Karpas-422 (cell line): ENCODE data around the gene CDH5. TPM values are rescaled to one million over a fixed set of nuclear protein-coding genes. Genes with fewer than 3 reads are reported as not detected.

Source experiments
- DNase-seq: peaks from one replicate; pipeline ENCODE4 v3.0.0-alpha.2; 2015
- H2AFZ ChIP-seq: fragments of 200-600 bp; sonication (generic); 2 replicates; pipeline ENCODE4 v1.6.1; 2014; ENCODE audit warnings: antibody characterized with exemption, low read length, mixed read lengths
- H3K27ac ChIP-seq: fragments of 200-600 bp; sonication (generic); 2 replicates; pipeline ENCODE4 v1.5.1; 2014; ENCODE audit warnings: mild to moderate bottlenecking, low read length, moderate library complexity
- H3K27me3 ChIP-seq: fragments of 200-600 bp; sonication (generic); 2 replicates; pipeline ENCODE4 v1.6.1; 2014; ENCODE audit warnings: low read length, mixed read lengths
- H3K36me3 ChIP-seq: fragments of 200-600 bp; sonication (generic); 2 replicates; pipeline ENCODE4 v1.6.1; 2014; ENCODE audit warnings: low read length, mixed read lengths; ENCODE audit not compliant: insufficient read depth
- H3K4me1 ChIP-seq: fragments of 200-600 bp; sonication (generic); 2 replicates; pipeline ENCODE4 v1.6.1; 2014; ENCODE audit warnings: mild to moderate bottlenecking, low read length, mixed read lengths
- H3K4me2 ChIP-seq: fragments of 200-600 bp; sonication (generic); 2 replicates; pipeline ENCODE4 v1.6.1; 2014; ENCODE audit warnings: low read length, low read depth, mild to moderate bottlenecking; ENCODE audit not compliant: poor library complexity, severe bottlenecking
- H3K4me3 ChIP-seq: fragments of 200-600 bp; sonication (generic); 2 replicates; pipeline ENCODE4 v1.5.1; 2014; ENCODE audit warnings: mild to moderate bottlenecking, antibody characterized with exemption, low read length, mixed read lengths
- H3K79me2 ChIP-seq: fragments of 200-600 bp; sonication (generic); 2 replicates; pipeline ENCODE4 v1.6.1; 2014; ENCODE audit warnings: mild to moderate bottlenecking, low read length, mixed read lengths
- H3K9ac ChIP-seq: fragments of 200-600 bp; sonication (generic); 2 replicates; pipeline ENCODE4 v1.6.0; 2014; ENCODE audit warnings: low read length
- H3K9me2 ChIP-seq: fragments of 200-600 bp; sonication (generic), shearing (Covaris generic); replicated peaks from 2 replicates; pipeline ENCODE4 v1.6.0; 2014; ENCODE audit warnings: mild to moderate bottlenecking, low read length, moderate library complexity; ENCODE audit not compliant: insufficient read depth
- H3K9me3 ChIP-seq: fragments of 300-700, 200-600 bp; sonication (generic); 2 replicates; pipeline ENCODE4 v1.6.1; 2014; ENCODE audit warnings: low read length, mixed read lengths
- H4K20me1 ChIP-seq: fragments of 200-600 bp; sonication (generic); 2 replicates; pipeline ENCODE4 v1.6.1; 2014; ENCODE audit warnings: mild to moderate bottlenecking, antibody characterized with exemption, low read length, low read depth; ENCODE audit not compliant: insufficient read depth
- total RNA-seq: library from RNA; depleted of rRNA; stranded (reverse); fragments of >200 nt; shearing (Covaris generic); gene quantifications from 2 replicates; pipeline ENCODE4 v1.2.3, GENCODE V29; 2014; ENCODE audit warnings: low replicate concordance

The CDH5 gene
- total RNA-seq, 1 experiment from 2014 or later = not detected

DNA sequence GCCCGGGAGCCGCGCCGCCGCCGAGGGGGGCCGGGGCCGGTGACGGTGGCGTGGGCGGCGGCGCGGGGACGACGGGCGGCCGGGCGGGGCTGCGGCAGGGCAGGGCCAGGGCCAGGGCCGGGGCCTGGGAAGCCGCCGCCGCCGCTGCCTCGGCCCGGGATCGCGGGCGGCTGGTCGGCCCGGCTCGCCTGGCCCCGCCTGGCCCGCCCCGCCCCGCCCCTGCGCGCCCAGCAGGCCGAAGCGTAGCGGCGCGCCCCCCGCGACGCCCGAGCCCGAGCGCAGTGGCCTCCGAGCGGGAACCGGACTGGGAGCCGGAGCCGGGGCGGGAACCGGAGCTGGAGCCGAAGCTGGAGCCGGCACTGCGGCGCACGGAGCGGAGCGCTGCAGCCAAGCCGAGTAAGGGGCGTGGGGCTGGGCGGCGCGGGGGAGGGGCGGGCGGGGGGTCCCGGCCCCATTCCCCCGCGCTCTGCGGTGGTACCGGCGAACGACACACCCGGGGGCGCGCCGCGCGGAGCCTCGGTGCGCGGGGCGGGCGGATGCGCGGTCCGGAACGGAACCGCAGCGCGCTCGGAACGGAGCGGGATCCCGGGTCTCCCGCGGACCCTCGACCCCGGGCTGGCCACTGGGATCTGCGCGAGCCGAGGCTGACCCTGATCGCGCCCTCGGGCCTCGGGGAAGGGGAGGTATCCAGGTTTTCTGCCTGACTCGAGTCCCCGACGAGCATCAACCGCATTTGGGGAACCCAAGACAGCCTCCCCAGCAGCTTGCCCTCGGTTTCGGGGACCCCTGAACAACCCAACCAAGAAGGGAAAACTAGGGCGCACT, 60.8 kb downstream of the CDH5 start, which contains the start of gene BEAN1:
Gene BEAN1 (plus strand): TSS at position 260 of the 825 bp plus-strand sequence. CDS start 10,382 bp downstream, outside the sequence.
- Histone ChIP-seq H3K9ac (no peak within 1 kb of the TSS), H3K79me2 (no peaks in the 10 kb centered on the region), H3K9me3 (no peaks in the 10 kb centered on the region), H3K9me2 (no peaks in the 10 kb centered on the region), H3K36me3 (no peaks in the 10 kb centered on the region), H3K27ac (no peak within 1 kb of the TSS), H3K4me3 (no peak within 1 kb of the TSS), H3K27me3 (no peaks in the 10 kb centered on the region), H3K4me2 (no peak within 1 kb of the TSS), H3K4me1 (no peaks in the 10 kb centered on the region), H4K20me1 (no peaks in the 10 kb centered on the region), H2AFZ (no peak within 1 kb of the TSS)
- DNase-seq = no peak

DNA sequence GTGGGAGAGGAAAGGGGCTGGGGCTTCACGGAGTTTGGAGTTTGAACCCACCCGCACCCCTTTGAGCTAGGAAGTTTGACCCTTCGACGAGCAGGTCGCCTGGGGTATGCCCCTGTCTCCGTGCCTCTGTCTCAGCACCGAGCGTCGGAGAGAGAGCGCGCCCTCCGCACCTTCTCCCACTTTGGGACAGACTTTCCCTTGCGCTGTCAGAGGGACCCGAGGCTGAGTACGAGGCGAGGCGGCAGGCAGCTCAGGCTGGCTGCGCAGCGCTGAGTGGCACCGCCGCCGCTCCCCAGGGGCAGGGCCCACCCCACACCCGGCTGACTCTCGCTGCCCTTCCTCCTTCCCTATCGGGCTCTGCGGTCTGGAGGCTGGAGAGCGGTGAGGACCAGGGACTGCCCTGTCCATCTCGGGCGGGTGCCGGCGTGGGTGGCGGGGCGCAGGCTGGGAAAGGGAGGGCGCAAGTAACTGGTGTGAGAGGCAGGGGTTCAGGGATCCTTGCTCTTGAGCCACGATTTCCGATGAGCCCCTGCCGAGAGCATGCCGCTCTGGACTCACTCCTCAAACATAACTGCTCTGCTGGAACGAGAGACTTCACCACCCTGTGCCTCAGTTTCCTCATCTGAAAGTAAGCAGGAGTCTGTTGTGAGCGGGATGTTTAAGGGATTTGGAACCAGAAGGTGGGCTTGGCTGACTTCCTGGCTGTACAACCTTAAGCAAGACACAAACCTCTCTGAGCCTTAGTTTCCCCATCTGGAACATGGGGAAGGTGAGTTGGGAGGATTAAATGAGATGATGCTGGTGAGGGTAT, 61.6 kb downstream of the CDH5 start:
- Histone ChIP-seq H4K20me1 (no peaks in the 10 kb centered on the region), H3K36me3 (no peaks in the 10 kb centered on the region), H3K4me1 (no peaks in the 10 kb centered on the region), H3K9me2 (no peaks in the 10 kb centered on the region), H3K4me2 (no peak overlapping the region), H3K27me3 (no peaks in the 10 kb centered on the region), H3K9ac (no peak overlapping the region), H2AFZ (no peak overlapping the region), H3K4me3 (no peak overlapping the region), H3K27ac (no peak overlapping the region), H3K79me2 (no peaks in the 10 kb centered on the region), H3K9me3 (no peaks in the 10 kb centered on the region)
- DNase-seq = no peak

DNA sequence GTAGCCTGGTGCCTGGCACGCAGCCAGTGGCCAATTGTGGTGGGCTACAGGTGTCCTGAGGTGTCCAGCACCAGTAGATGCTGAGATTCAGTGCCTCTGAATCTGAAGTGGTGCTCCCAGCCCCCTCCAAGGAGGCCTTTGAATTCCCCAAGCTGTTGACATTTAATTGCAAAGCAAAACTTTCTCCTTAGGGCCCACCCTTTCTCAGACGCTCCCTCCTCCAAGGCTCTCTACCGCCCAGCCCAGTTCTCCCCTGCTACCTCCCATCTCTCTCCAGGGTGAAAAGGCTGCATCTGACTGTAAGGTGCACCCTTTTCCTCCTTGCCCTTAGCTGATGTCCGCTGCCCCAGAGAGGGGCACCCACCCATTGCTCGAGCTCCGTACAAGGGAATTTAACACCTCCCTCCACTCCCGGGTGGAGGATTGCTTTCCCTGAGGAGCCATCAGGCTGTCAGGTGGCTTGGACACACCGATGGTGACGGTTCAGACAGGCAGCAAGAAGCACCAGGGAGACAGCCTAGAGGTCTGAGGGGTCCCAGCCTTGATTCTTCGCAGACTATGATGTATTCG, 62.3 kb downstream of the CDH5 start:
- Histone ChIP-seq H3K9me3 (no peaks in the 10 kb centered on the region), H3K27ac (no peak overlapping the region), H3K36me3 (no peaks in the 10 kb centered on the region), H3K79me2 (no peaks in the 10 kb centered on the region), H4K20me1 (no peaks in the 10 kb centered on the region), H2AFZ (no peak overlapping the region), H3K9ac (no peak overlapping the region), H3K4me3 (no peak overlapping the region), H3K9me2 (no peaks in the 10 kb centered on the region), H3K27me3 (no peaks in the 10 kb centered on the region), H3K4me1 (no peaks in the 10 kb centered on the region), H3K4me2 (no peak overlapping the region)
- no peak for DNase-seq

DNA sequence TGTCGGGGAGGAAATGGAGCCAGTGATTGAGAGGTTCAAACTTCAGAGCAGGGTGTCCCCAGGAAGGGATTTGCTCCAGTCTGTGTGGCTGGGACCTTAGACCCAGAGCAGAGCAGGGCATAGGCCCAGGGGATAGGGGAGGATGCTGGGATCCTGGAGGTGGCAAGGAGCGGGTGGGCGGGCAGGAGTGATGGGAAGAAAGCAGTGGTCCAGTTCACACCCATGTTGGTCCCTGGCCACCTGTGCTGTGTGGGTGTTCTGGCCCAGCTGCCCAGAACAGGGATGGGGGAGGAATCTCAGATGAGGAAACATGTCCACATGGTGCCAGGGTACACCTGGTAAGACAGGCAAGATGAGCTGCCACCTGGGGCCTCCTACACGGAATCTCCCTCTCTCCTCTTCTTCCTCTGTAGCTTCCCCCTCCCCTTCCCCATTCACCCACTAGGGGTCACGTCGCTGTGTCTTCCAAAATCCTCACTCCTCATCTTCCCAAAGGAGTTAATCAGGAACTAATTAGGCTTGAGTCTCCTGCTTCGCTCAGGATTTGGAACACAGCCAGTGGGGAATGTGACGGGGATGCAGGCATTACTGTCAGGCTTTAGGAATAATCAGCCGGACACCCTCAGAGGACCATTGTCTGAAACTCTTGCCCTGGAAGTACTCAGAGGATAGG, 62.9 kb downstream of the CDH5 start:
- DNase-seq = no peak
- Histone ChIP-seq H3K4me3 (no peak overlapping the region), H4K20me1 (no peaks in the 10 kb centered on the region), H3K9me2 (no peaks in the 10 kb centered on the region), H3K4me1 (no peaks in the 10 kb centered on the region), H3K27ac (no peak overlapping the region), H3K9ac (no peak overlapping the region), H3K27me3 (no peaks in the 10 kb centered on the region), H3K4me2 (no peak overlapping the region), H3K36me3 (no peaks in the 10 kb centered on the region), H2AFZ (no peak overlapping the region), H3K79me2 (no peaks in the 10 kb centered on the region), H3K9me3 (no peaks in the 10 kb centered on the region)

- Histone ChIP-seq H3K9me3 (no peaks in the 10 kb centered on the region), H3K36me3 (no peaks in the 10 kb centered on the region), H3K27ac (no peak overlapping the region), H4K20me1 (no peaks in the 10 kb centered on the region), H3K4me1 (no peaks in the 10 kb centered on the region), H3K9ac (no peak overlapping the region), H3K4me3 (no peak overlapping the region), H2AFZ (no peak overlapping the region), H3K9me2 (no peaks in the 10 kb centered on the region), H3K4me2 (no peak overlapping the region), H3K79me2 (no peaks in the 10 kb centered on the region), H3K27me3 (no peaks in the 10 kb centered on the region)
- no peak for DNase-seq
Observed at GRCh38 chr16:66430214-66430613, 63.7 kb downstream of the CDH5 start.

- H2AFZ ChIP-seq = no peak overlapping the region
- H3K9me2 ChIP-seq = no peaks in the 10 kb centered on the region
- H3K4me2 ChIP-seq = no peak overlapping the region
- no peak overlapping the region for H3K9ac ChIP-seq
- H3K9me3 ChIP-seq = no peaks in the 10 kb centered on the region
- H3K4me1 ChIP-seq = no peaks in the 10 kb centered on the region
- no peak overlapping the region for H3K4me3 ChIP-seq
- no peak for DNase-seq
- no peaks in the 10 kb centered on the region for H4K20me1 ChIP-seq
- H3K36me3 ChIP-seq = no peaks in the 10 kb centered on the region
- no peaks in the 10 kb centered on the region for H3K27me3 ChIP-seq
- H3K27ac ChIP-seq = no peak overlapping the region
- H3K79me2 ChIP-seq = no peaks in the 10 kb centered on the region
Observed at GRCh38 chr16:66431760-66432159, 65.3 kb downstream of the CDH5 start.

GRCh38 chr16:66432429-66432828, 65.9 kb downstream of the CDH5 start:
- no peak overlapping the region for H3K4me2 ChIP-seq

More at GRCh38 chr16:66432429-66432828, 65.9 kb downstream of the CDH5 start:
- DNase-seq = no peak
- H4K20me1 ChIP-seq = no peaks in the 10 kb centered on the region
- no peak overlapping the region for H3K9ac ChIP-seq
- no peaks in the 10 kb centered on the region for H3K9me3 ChIP-seq
- H3K9me2 ChIP-seq = no peaks in the 10 kb centered on the region
- H3K4me3 ChIP-seq = no peak overlapping the region
- H3K27me3 ChIP-seq = no peaks in the 10 kb centered on the region
- H3K36me3 ChIP-seq = no peaks in the 10 kb centered on the region
- H3K27ac ChIP-seq = no peak overlapping the region
- no peak overlapping the region for H2AFZ ChIP-seq
- H3K79me2 ChIP-seq = no peaks in the 10 kb centered on the region
- no peaks in the 10 kb centered on the region for H3K4me1 ChIP-seq
